Ovary (tissue), 3 donors: ENCODE data around the gene C4orf50.

Experiments used
- CTCF ChIP-seq, 3 donors: fragments of 450-650 bp in 2 of 3; fragments of 200-600 bp in 1 of 3; IDR thresholded peaks; one replicate each; pipeline versions ENCODE4 v1.5.1 to v1.8.0; 2016 to 2022; ENCODE audit warnings: antibody characterized with exemption in 3 of 3, mild to moderate bottlenecking in 1 of 3
- POLR2A ChIP-seq: fragments of 450-650 bp; IDR thresholded peaks from one replicate; pipeline ENCODE4 v1.6.1; 2017; ENCODE audit warnings: antibody characterized with exemption, mild to moderate bottlenecking, moderate library complexity
- donor health status: DM: no; HTN: no; CAD: no.

GRCh38 chr4:6030679-6031078, 12.4 kb upstream of the C4orf50 start:
- TF ChIP-seq CTCF (IDR thresholded peaks at IDR 0.05) (no peak), POLR2A (no peak)
